Ovary (tissue), 3 donors: ENCODE results near the gene LGR4.

Experiments used
- CTCF ChIP-seq, 3 donors: fragments of 450-650 bp in 2 of 3; fragments of 200-600 bp in 1 of 3; IDR thresholded peaks; one replicate each; pipeline versions ENCODE4 v1.5.1 to v1.8.0; 2016 to 2022; ENCODE audit warnings: antibody characterized with exemption in 3 of 3, mild to moderate bottlenecking in 1 of 3
- EP300 ChIP-seq: sonication (generic); formaldehyde crosslinking; IDR thresholded peaks from one replicate; pipeline ENCODE4 v1.6.1; 2017; ENCODE audit warnings: antibody characterized with exemption
- POLR2A ChIP-seq: fragments of 450-650 bp; IDR thresholded peaks from one replicate; pipeline ENCODE4 v1.6.1; 2017; ENCODE audit warnings: antibody characterized with exemption, mild to moderate bottlenecking, moderate library complexity
- donor health status: DM: no; HTN: no; CAD: no.

GRCh38 chr11:27405134-27405533 lies 67.5 kb downstream of the LGR4 start:
- TF ChIP-seq CTCF (IDR thresholded peaks at IDR 0.05): no peak
- no peak for TF ChIP-seq POLR2A
- no peak for TF ChIP-seq EP300
